IMR-90 (cell line): Measurements from ENCODE around the gene KIRREL2. TPM values are rescaled to one million over a fixed set of nuclear protein-coding genes. Genes with fewer than 3 reads are reported as not detected.

Experiments used
- ATAC-seq: fragments of 200-7000 bp; cut with Tn5 transposase; 2 replicates; pipeline ENCODE4 v1.9.1; 2020; ENCODE audit warnings: low read depth, mild to moderate bottlenecking, moderate library complexity
- BruUV-seq: library from RNA; stranded (reverse); fragments of 400-500 nt; replicated peaks from 2 replicates; lab custom pipeline; 2021; lab: Mats Ljungman, UMichigan
- CTCF ChIA-PET: fragments of 300-600 bp; formaldehyde crosslinking; extraction: SDS; loops from one replicate; lab custom pipeline; 2021; ENCODE audit warnings: antibody characterized with exemption; lab: Yijun Ruan, JAX
- POLR2A ChIA-PET: fragments of 300-600 bp; sonication (Branson Sonifier 250); formaldehyde crosslinking; loops from one replicate; lab custom pipeline; 2022; ENCODE audit warnings: antibody characterized with exemption; ENCODE audit not compliant: unreplicated experiment; lab: Charles Lee
- DNase-seq: peaks from one replicate; pipeline ENCODE4 v3.0.0; 2013
- H2AFZ ChIP-seq: replicated peaks from 2 replicates; pipeline ENCODE3; 2013; ENCODE audit warnings: low read length, mild to moderate bottlenecking; ENCODE audit not compliant: poor library complexity
- H2AK5ac ChIP-seq: 2 replicates; pipeline ENCODE4 v1.6.1; 2013; ENCODE audit warnings: low read depth, low read length, inconsistent platforms
- H2AK9ac ChIP-seq: replicated peaks from 2 replicates; pipeline ENCODE3; 2013; ENCODE audit warnings: mild to moderate bottlenecking, low read depth, low read length, moderate library complexity; ENCODE audit not compliant: poor library complexity
- H2BK120ac ChIP-seq: 2 replicates; pipeline ENCODE4 v1.6.1; 2013; ENCODE audit warnings: low read depth, low read length, inconsistent platforms
- H2BK15ac ChIP-seq: 3 replicates; pipeline ENCODE4 v1.6.1; 2013; ENCODE audit warnings: low read depth, low read length, inconsistent platforms
- H2BK20ac ChIP-seq: 2 replicates; pipeline ENCODE4 v1.6.1; 2013; ENCODE audit warnings: low read depth, mild to moderate bottlenecking, inconsistent platforms, low read length, moderate library complexity
- H2BK5ac ChIP-seq: 2 replicates; pipeline ENCODE4 v1.6.1; 2013; ENCODE audit warnings: mild to moderate bottlenecking, low read depth, low read length, inconsistent platforms; ENCODE audit not compliant: poor library complexity, severe bottlenecking
- H3K14ac ChIP-seq: replicated peaks from 2 replicates; pipeline ENCODE4 v1.6.1; 2013; ENCODE audit warnings: low read depth, low read length, inconsistent platforms
- H3K18ac ChIP-seq: 2 replicates; pipeline ENCODE4 v1.6.1; 2013; ENCODE audit warnings: low read depth, low read length, control low read depth
- H3K23ac ChIP-seq: 2 replicates; pipeline ENCODE4 v1.6.1; 2013; ENCODE audit warnings: low read depth, low read length, inconsistent platforms
- H3K27ac ChIP-seq: 2 replicates; pipeline ENCODE4 v1.5.1; 2013; ENCODE audit warnings: mild to moderate bottlenecking, control low read depth, low read length; ENCODE audit not compliant: insufficient read depth
- H3K27me3 ChIP-seq: 2 replicates; pipeline ENCODE4 v1.6.1; 2013; ENCODE audit warnings: low read length; ENCODE audit not compliant: control insufficient read depth, insufficient read depth
- H3K36me3 ChIP-seq: 2 replicates; pipeline ENCODE4 v1.6.1; 2013; ENCODE audit warnings: low read length, mixed read lengths; ENCODE audit not compliant: control insufficient read depth, insufficient read depth
- H3K4ac ChIP-seq: 2 replicates; pipeline ENCODE4 v1.6.1; 2013; ENCODE audit warnings: low read depth, low read length, inconsistent platforms
- H3K4me1 ChIP-seq: 2 replicates; pipeline ENCODE4 v1.6.1; 2013; ENCODE audit warnings: low read length, mixed read lengths; ENCODE audit not compliant: control insufficient read depth, insufficient read depth
- H3K4me2 ChIP-seq: 2 replicates; pipeline ENCODE4 v1.6.1; 2013; ENCODE audit warnings: low read depth, mild to moderate bottlenecking, control low read depth, low read length, moderate library complexity
- H3K4me3 ChIP-seq: 2 replicates; pipeline ENCODE4 v1.5.1; 2013; ENCODE audit warnings: low read depth, mild to moderate bottlenecking, control low read depth, low read length, moderate library complexity; ENCODE audit not compliant: insufficient read depth
- H3K56ac ChIP-seq: 2 replicates; pipeline ENCODE4 v1.6.1; 2013; ENCODE audit warnings: low read length, inconsistent platforms; ENCODE audit not compliant: insufficient read depth; ENCODE audit errors: extremely low read depth
- H3K79me1 ChIP-seq, 2 experiments: 2 replicates each; pipeline ENCODE4 v1.6.1; 2013; ENCODE audit warnings: low read length in 2 of 2, inconsistent platforms in 1 of 2, low read depth in 1 of 2
- H3K9ac ChIP-seq: 2 replicates; pipeline ENCODE4 v1.6.1; 2013; ENCODE audit warnings: low read depth, low read length, control low read depth
- H3K9me1 ChIP-seq: 2 replicates; pipeline ENCODE4 v1.6.1; 2013; ENCODE audit warnings: low read length, inconsistent platforms; ENCODE audit not compliant: insufficient read depth
- H3K9me3 ChIP-seq: 2 replicates; pipeline ENCODE4 v1.6.1; 2013; ENCODE audit warnings: low read length; ENCODE audit not compliant: control insufficient read depth, insufficient read depth
- H4K20me1 ChIP-seq: 2 replicates; pipeline ENCODE4 v1.6.1; 2013; ENCODE audit warnings: low read length, inconsistent platforms; ENCODE audit not compliant: insufficient read depth
- H4K5ac ChIP-seq: 2 replicates; pipeline ENCODE4 v1.6.1; 2013; ENCODE audit warnings: mild to moderate bottlenecking, low read depth, low read length, control low read depth
- H4K8ac ChIP-seq, 2 experiments: 2 replicates each; pipeline ENCODE4 v1.6.1; 2013; ENCODE audit warnings: low read depth in 2 of 2, low read length in 2 of 2, control low read depth in 1 of 2, inconsistent platforms in 1 of 2
- H4K91ac ChIP-seq: 2 replicates; pipeline ENCODE4 v1.6.1; 2013; ENCODE audit warnings: low read depth, low read length, inconsistent platforms; ENCODE audit not compliant: insufficient read depth
- BHLHE40 ChIP-seq: fragments of 150-350 bp; IDR thresholded peaks from 2 replicates; pipeline ENCODE4 v1.6.1; 2016; ENCODE audit warnings: mild to moderate bottlenecking, low read depth, low read length
- CEBPB ChIP-seq: IDR thresholded peaks from 2 replicates; pipeline ENCODE4 v1.6.1; 2012; ENCODE audit warnings: low read depth, low read length, improper control_type of control experiment
- CHD1 ChIP-seq: IDR thresholded peaks from 2 replicates; pipeline ENCODE4 v1.6.1; 2012; ENCODE audit warnings: low read depth, low read length, improper control_type of control experiment
- CTCF ChIP-seq: conservative IDR thresholded peaks from 2 replicates; pipeline ENCODE4 v1.5.1; 2012; ENCODE audit warnings: mild to moderate bottlenecking, low read depth, low read length, improper control_type of control experiment
- FOS ChIP-seq: fragments of 150-350 bp; IDR thresholded peaks from 2 replicates; pipeline ENCODE4 v1.6.1; 2016; ENCODE audit warnings: low read depth, low read length
- MAFK ChIP-seq: IDR thresholded peaks from 2 replicates; pipeline ENCODE4 v1.6.1; 2012; ENCODE audit warnings: low read depth, low read length, improper control_type of control experiment
- MAZ ChIP-seq: IDR thresholded peaks from 2 replicates; pipeline ENCODE4 v1.6.1; 2012; ENCODE audit warnings: low read depth, mild to moderate bottlenecking, low read length, improper control_type of control experiment, moderate library complexity, borderline replicate concordance
- MXI1 ChIP-seq: IDR thresholded peaks from 2 replicates; pipeline ENCODE4 v1.6.1; 2012; ENCODE audit warnings: low read depth, mild to moderate bottlenecking, low read length, moderate library complexity, borderline replicate concordance
- NFE2L2 ChIP-seq: fragments of 150-350 bp; IDR thresholded peaks from 2 replicates; pipeline ENCODE4 v1.6.1; 2016; ENCODE audit warnings: low read depth, mild to moderate bottlenecking, low read length
- POLR2A ChIP-seq: IDR thresholded peaks from 2 replicates; pipeline ENCODE4 v1.6.1; 2012; ENCODE audit warnings: mild to moderate bottlenecking, low read depth, low read length
- RAD21 ChIP-seq: IDR thresholded peaks from 2 replicates; pipeline ENCODE4 v1.6.1; 2012; ENCODE audit warnings: low read length, improper control_type of control experiment
- RCOR1 ChIP-seq: IDR thresholded peaks from 2 replicates; pipeline ENCODE4 v1.6.1; 2012; ENCODE audit warnings: mild to moderate bottlenecking, low read length, improper control_type of control experiment; ENCODE audit not compliant: insufficient replicate concordance
- RFX5 ChIP-seq: IDR thresholded peaks from 2 replicates; pipeline ENCODE4 v1.8.0; 2012; ENCODE audit warnings: low read depth, mild to moderate bottlenecking, low read length, moderate library complexity
- SMC3 ChIP-seq: fragments of 150-350 bp; IDR thresholded peaks from 2 replicates; pipeline ENCODE4 v1.6.1; 2016; ENCODE audit warnings: low read depth, mild to moderate bottlenecking, antibody characterized with exemption, low read length, moderate library complexity
- USF2 ChIP-seq: fragments of 150-350 bp; IDR thresholded peaks from 2 replicates; pipeline ENCODE4 v1.6.1; 2017; ENCODE audit warnings: mild to moderate bottlenecking, antibody characterized with exemption, low read length, low read depth
- WGBS, 2 experiments: methylation state at CpG; one replicate each; pipeline versions ENCODE4 v1.1.5 to v1.1.7; 2013; ENCODE audit warnings: missing lambda C conversion rate in 2 of 2; ENCODE audit not compliant: insufficient read length in 1 of 2; ENCODE audit errors: extremely low coverage in 2 of 2; 5-methylcytosine and 5-hydroxymethylcytosine counted together
- dilution Hi-C: fragments of 300-500 bp; cut with HindIII; formaldehyde crosslinking; loops from one replicate; pipeline ENCODE4 v1.14.3; 2018; ENCODE audit warnings: low sequenced_read_pairs; ENCODE audit not compliant: unreplicated experiment
- in situ Hi-C: fragments of 300-500 bp; cut with MboI; formaldehyde crosslinking; loops from 3 replicates; pipeline ENCODE4 v1.14.3; 2019; ENCODE audit warnings: low sequenced_read_pairs, inconsistent platforms, mixed read lengths
- intact Hi-C: fragments of 100-400 bp; cut with micrococcal nuclease; formaldehyde crosslinking; loops from 2 replicates; pipeline ENCODE4 v1.10.0; 2022
- polyA plus RNA-seq, 3 experiments: library from polyadenylated mRNA; depleted of rRNA; stranded (reverse); fragments of >200 nt; gene quantifications; 2 replicates each; pipeline ENCODE4 v1.2.3, GENCODE V29; 2012; ENCODE audit warnings: low replicate concordance in 1 of 3
- total RNA-seq: library from RNA; depleted of rRNA; stranded (reverse); fragments of >200 nt; gene quantifications from 2 replicates; pipeline ENCODE4 v1.2.3, GENCODE V29; 2012
- TF ChIP-seq, protein P1 (sequence below): fragments of 150-350 bp; IDR thresholded peaks from 2 replicates; pipeline ENCODE4 v1.6.1; 2016; ENCODE audit warnings: low read depth, mild to moderate bottlenecking, low read length, moderate library complexity, borderline replicate concordance

The KIRREL2 gene
- total and polyA plus RNA-seq, 2 of the 4 experiments (the other 2 are of a cell fraction), result not detected

DNA sequence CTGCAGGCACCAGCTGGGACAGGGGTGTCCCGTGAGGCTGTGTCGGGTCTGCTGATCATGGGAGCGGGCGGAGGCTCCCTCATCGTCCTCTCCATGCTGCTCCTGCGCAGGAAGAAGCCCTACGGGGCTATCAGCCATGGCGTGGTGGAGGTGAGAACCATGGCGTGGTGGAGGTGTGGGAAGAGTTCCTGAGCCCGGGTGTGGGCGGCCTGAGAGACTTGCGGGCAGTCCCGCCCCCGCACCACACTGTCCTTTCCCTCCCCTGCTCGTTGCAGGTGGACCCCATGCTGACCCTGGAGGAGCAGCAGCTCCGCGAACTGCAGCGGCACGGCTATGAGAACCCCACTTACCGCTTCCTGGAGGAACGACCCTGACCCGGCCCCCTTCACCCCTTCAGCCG is 22.4 kb downstream of the KIRREL2 start:
- no peaks in the 10 kb centered on the region for H3K9me1 ChIP-seq
- no peak overlapping the region for H4K8ac ChIP-seq
- H3K27ac ChIP-seq, result no peak overlapping the region
- H3K4me3 ChIP-seq, result no peak overlapping the region
- dilution Hi-C loops (no loop called here), intact Hi-C loops (no loop called here), in situ Hi-C loops (no loop called here)
- H2BK120ac ChIP-seq, result no peak overlapping the region
- TF ChIP-seq FOS (no peak), CHD1 (no peak), USF2 (no peak), NFE2L2 (no peak), RCOR1 (no peak), CTCF (no peak), MXI1 (no peak), SMC3 (no peak), RAD21 (no peak), MAZ (no peak), BHLHE40 (no peak), RFX5 (no peak), MAFK (no peak), CEBPB (no peak), POLR2A (no peak)
- TF ChIP-seq, protein P1, sequence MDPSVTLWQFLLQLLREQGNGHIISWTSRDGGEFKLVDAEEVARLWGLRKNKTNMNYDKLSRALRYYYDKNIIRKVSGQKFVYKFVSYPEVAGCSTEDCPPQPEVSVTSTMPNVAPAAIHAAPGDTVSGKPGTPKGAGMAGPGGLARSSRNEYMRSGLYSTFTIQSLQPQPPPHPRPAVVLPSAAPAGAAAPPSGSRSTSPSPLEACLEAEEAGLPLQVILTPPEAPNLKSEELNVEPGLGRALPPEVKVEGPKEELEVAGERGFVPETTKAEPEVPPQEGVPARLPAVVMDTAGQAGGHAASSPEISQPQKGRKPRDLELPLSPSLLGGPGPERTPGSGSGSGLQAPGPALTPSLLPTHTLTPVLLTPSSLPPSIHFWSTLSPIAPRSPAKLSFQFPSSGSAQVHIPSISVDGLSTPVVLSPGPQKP, result no peak
- H4K5ac ChIP-seq, result no peak overlapping the region
- no peak overlapping the region for H3K4me2 ChIP-seq
- no peak overlapping the region for H3K4ac ChIP-seq
- peaks cover 5% of the 10 kb centered on the region for H4K20me1 ChIP-seq
- no peak overlapping the region for H3K9ac ChIP-seq
- no peak overlapping the region for H2BK15ac ChIP-seq
- H2BK20ac ChIP-seq, result no peak overlapping the region
- no peak overlapping the region for H3K56ac ChIP-seq
- no peak overlapping the region for H3K14ac ChIP-seq
- H3K23ac ChIP-seq, result no peak overlapping the region
- ChIA-PET POLR2A (interaction anchor here (0.6 kb wide), 1 partner anchor 117 kb away, joined by 18 read pairs; no protein-coding TSS in a partner anchor), CTCF (no interaction called here)
- no peaks in the 10 kb centered on the region for H3K4me1 ChIP-seq
- WGBS, 2 experiments, result 44% methylated on average over 6 of the region's 23 CpGs; no CpG with 5 or more reads in 1 of the 2 experiments
- no peak overlapping the region for H2AK5ac ChIP-seq
- DNase-seq (no peak), ATAC-seq (no peak)
- no TSS peak for BruUV-seq
- no peaks in the 10 kb centered on the region for H3K27me3 ChIP-seq
- H3K36me3 ChIP-seq, result no peaks in the 10 kb centered on the region
- no peak overlapping the region for H2BK5ac ChIP-seq
- H3K79me1 ChIP-seq, result no peaks in the 10 kb centered on the region
- no peak overlapping the region for H2AK9ac ChIP-seq
- no peaks in the 10 kb centered on the region for H3K9me3 ChIP-seq
- no peak overlapping the region for H2AFZ ChIP-seq
- no peak overlapping the region for H3K18ac ChIP-seq
- no peak overlapping the region for H4K91ac ChIP-seq
